HG03135 (cell line): ENCODE data around the gene SPATS2L.
"Not testable (repeated sequence)": the region's sequence is repeated elsewhere in the genome, so short reads cannot be mapped to it uniquely, and the experiment has no call there.

Experiments
- ATAC-seq: cut with Tn5 transposase; IDR thresholded peaks from one replicate; pipeline ENCODE4 v1.9.1; 2021; ENCODE audit warnings: mild to moderate bottlenecking, moderate library complexity; ENCODE audit not compliant: unreplicated experiment

The SPATS2L gene

GRCh38 chr2:200319548-200320337 lies 13.2 kb downstream of the SPATS2L start:
- no peak for ATAC-seq

GRCh38 chr2:200320344-200320743 lies 13.9 kb downstream of the SPATS2L start:
- ATAC-seq: no peak

DNA sequence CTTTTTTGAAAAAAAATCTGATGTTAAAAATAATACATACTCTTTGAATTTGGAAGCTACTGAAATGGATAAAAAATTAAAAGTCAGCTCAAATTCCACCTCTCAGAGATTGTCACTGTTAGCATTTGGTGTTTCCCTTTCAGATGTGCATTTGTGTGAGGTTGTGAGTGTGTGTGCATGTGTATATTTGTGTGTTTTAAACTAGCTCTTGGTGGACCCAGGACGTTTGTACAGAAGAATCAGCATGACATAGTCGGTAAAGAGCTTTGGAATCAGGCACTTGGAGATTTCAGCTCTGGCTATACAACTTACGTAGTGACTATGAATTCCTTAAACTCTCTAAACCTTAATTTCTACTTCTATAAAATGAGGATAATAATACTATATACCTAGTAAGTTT lies 14.5 kb downstream of the SPATS2L start:
- ATAC-seq: no peak

DNA sequence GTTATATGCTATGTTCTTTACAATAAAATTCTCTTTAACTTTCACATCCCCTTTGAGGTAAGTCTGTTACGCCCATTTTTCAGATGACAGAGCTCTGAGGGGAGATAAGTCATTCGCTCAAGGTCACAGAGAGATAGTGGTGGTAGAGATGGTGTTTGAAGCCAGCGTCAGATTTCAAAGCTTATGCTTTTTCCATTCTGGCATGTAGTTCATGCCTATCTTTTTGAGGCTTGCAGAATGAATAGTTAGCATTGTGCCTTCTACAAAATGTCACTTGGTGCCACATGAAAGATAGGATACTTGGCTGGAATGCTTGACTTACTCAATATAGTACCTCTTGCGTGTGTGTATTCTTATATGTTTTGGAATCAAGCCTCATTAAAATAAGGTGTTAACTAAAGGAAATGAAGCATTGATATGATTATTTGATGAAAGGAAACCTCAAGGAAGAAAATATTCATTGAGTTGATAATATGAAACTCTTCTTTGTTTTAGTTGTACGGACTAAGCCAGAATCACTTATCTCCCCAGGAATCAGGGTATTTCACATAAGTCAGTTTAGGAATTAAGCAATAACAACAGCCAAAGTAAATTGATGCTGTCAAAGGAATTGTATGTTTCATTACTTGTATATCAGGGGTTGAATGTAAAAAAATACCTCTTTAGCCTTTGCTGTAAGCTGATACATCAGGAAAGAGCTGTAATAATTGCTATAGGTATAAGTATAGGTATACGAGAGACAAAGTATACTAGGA lies 15.5 kb downstream of the SPATS2L start:
- ATAC-seq: no peak

DNA sequence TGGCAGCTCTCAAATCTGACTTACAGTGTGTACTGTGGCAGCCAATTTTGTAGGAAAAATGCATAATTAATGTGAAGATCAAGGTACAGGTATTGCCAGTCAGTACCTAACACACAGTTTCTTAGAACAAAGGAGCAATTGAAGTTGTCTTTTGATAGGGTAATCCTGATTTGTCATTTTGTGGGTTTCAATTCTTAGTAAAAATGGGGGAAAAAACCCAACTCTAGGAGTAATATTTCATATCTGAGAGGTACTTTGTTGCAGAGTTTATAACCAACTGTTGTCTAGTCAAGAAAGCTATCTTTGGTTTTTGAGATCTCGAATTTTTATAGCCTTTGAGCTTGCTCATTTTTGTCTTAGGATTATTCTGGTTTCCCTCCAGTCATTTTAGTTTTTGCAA lies 16.1 kb downstream of the SPATS2L start:
- ATAC-seq: no peak

DNA sequence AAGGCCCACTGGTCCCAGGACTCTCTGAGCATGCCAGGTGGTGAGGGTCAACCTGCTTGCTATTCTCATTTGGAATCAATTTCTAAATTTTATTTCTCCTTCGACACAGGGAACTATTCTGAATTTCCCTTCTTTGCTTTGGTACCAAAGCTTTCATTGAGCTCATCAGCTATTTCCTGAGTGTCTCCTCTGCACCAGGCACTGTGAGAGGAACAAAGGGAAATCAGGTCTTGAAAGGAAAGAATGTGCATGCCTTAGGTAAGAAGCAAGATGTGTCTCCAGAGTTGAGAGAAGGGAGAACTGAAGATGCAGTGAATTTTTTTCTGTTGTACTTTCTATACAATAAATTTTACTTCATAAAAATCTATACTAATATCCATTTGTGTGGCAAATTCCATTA lies 17.9 kb downstream of the SPATS2L start:
- ATAC-seq: no peak

DNA sequence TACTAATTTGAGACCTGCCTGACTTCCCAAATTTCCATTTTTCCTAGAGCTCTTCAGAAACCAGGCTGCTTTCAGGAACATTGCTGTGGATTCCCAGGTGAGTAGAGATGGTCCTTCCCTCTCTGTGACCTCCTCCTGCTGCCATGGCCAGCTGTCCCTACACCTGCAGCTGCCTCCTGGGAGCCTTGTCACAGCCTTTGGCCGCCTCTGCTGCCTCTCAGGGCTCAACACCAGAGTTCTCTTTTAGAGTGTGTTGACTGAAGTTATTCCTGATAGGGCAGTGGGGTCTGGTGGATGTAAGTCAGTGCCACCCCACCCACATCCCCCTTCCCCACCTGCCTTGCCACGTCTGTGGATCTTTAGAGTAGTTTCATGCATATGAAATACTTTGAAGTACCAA lies 22.9 kb downstream of the SPATS2L start:
- ATAC-seq: no peak

DNA sequence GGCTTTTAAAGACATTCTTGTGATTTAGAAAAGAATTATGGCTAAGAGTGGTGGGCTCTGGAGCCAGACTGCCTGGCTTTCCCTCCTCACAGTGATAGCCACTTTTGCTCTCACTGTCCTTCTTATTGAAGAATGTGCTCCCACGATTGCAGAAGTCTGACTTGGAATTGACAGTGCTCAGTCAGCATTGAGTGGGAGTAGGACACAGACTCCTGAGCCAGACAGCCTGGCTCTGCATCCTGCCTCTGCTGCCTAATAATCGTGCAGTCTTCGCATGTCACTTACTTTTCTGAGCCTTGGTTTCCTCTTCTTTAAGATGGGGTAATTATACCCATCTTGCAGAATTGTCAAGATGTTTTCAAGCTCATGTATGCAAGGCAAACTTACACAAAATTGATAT lies 23.3 kb downstream of the SPATS2L start:
- no peak for ATAC-seq

- ATAC-seq: no peak
These were observed 24.0 kb downstream of the SPATS2L start for GRCh38 chr2:200330351-200331060.

- ATAC-seq: no peak
These were observed 24.5 kb downstream of the SPATS2L start for GRCh38 chr2:200331061-200331400.

- no peak for ATAC-seq
These were observed 29.2 kb downstream of the SPATS2L start for GRCh38 chr2:200335657-200336056.

DNA sequence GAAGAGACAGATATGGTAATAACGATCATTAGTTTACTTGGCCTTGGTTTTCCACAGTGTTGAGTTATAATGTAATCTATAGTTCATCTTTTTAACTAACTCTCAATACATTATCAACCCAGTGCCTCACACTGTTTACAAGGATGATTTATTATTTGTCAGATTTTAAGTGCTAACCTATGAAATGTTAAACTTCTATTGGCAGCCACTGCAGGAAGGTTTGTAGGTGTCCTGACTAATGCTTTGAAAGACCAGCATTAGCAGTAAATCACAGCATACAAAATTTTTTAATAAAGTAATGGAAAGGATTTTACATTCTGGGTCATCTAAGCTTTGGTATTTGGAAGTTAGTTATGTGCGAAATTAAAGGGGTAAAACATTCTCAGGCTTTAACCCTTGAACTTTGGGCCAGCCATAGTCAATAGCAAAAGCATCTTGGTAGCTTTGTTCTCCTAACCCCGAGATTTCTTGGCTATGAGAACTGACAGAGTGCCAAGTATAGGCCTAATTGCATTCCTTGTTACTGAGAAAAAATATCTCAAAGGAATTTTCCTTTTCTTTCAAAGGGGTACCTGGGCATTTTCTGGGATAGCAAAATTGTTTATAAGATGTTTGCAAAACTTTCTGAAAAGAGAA lies 30.6 kb downstream of the SPATS2L start:
- ATAC-seq: no peak

DNA sequence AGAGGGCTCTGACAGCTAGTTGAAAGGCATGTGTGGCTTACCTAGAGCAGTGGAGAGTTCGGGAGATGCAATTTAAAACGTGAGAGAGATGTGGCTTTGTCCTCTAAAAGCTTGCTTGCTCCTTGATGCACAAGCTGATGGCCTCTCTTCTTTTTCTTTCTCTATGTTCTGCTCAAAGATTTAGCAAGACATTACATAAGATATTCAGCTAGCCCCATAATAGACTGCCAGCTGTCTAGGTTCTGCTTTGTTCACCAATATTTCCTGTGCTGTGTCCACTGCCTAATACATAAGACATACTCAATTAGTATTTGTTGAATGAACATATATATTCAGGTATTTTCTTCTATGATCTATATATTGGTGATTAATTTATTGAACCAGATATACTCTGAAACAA lies 31.1 kb downstream of the SPATS2L start:
- no peak for ATAC-seq

- no peak for ATAC-seq
These were observed 32.2 kb downstream of the SPATS2L start for GRCh38 chr2:200338692-200339091.

DNA sequence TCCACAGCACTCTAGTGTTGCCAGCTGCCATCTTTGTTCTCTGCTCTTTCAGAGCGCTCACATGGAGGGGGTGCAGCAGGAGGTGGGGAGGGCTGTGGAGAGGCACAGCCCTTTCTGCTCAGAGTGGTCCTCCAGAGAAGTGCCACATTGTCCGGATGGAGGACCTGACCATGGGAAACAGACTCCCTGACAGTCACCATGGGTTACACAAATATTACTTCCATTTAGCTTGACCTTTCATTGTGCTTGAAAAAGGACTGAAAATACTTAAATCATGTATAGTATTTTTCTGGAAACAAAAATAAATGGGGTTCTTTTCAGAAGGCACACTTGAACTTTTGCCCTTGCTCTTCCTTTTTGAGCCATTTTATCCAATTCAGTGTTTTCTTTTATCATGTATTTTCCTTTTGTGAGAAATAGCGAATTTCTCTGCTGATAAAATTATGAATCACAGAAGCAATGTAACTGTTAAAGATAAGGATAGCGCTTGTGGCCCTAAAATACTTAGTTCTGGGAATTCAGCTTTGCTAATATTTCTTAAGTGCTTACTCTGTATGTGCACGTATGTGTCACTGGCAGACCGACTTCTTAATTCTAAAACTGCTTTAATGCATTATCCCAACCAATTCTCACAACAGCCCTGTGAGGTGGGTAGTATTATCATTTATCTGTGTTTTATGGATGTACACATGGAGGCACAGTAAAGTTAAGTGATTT lies 34.2 kb downstream of the SPATS2L start:
- ATAC-seq: no peak

DNA sequence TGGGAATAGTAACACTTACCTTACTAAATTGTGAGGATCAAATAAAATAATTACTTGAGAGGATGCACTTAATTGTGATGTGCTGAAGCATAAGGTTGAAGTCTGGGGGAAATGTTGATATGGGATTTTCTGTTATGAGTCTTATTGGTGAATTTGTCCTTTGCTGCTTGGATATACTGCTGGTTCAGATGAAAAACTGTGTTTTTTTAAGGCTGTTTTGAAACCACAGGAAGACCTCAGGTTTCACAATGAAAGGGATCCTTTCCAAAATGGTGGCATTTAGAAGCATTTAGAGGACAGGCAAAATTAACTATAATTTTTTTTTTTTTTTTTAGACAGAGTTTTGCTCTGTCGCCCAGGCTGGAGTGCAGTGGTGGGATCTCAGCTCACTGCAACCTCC lies 34.9 kb downstream of the SPATS2L start:
- ATAC-seq: no peak

GRCh38 chr2:200342235-200342634 lies 35.7 kb downstream of the SPATS2L start:
- no peak for ATAC-seq

GRCh38 chr2:200342654-200343053 lies 36.2 kb downstream of the SPATS2L start:
- no peak for ATAC-seq

DNA sequence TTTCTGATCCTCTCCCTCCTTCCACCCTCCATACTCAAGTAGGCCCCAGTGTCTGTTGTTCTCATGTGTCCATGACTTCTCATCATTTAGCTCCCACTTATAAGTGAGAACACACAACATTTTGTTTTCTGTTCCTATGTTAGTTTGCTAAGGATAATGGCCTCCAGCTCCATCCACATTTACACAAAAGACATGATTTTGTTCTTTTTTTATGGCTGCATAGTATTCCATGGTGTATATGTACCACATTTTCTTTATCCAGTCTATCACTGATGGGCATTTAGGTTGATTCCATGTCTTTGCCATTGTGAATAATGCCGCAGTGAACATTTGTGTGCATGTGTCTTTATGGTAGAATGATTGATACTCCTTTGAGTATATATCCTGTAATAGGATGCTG lies 37.7 kb downstream of the SPATS2L start:
- ATAC-seq: not testable (repeated sequence)

GRCh38 chr2:200345975-200346374 lies 39.5 kb downstream of the SPATS2L start:
- no peak for ATAC-seq

DNA sequence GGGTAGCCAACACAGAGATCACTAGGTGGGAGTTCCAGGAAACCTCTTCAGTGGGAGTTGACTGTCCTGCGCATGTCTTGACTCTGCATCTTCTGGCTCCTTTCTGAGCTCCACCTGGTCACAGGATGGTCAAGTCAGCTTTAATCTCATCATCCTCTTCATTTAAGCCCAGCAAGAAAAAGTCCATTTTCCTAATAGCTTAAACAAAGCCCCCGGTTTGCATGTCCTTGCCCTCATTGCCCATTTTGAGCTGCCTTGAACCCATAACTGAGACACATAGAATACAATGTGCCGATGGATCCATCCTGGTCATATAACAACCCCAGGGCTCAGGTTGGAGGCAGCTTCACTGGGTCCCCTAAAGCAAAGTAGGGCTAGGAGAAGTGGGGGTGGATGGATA lies 40.8 kb downstream of the SPATS2L start:
- no peak for ATAC-seq
